ENCODE measurements around the gene JUP.

Gene JUP

DNA sequence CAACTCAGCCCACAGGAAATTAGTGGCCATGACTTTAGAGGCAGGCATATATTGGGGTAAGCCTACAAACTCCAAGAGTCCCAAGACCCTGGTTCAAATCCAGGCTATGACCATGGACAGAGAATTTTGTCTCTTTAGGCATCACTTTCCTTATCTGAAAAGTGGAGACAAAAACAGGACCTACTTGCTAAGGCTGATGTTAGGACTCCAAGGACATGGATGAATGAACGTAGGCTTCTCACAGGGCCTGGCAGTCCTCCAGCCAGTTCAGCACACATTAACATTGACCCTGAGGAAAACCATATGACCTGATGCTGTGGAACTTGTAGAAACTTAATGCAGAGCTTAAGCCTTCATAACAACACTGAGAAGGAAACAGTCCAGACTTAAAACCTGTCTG is 27.7 kb upstream of the JUP start:
- ATAC-seq = no peak
- TF ChIP-seq ZNF70 (CRISPR knock-in tag; IDR thresholded peaks at IDR 0.05) (no peak), ARNTL (CRISPR knock-in tag; IDR thresholded peaks at IDR 0.05; ENCODE audit: borderline replicate concordance, low read depth) (no peak), BACH2 (CRISPR knock-in tag; IDR thresholded peaks at IDR 0.05; ENCODE audit: borderline replicate concordance) (no peak), RARB (CRISPR knock-in tag; IDR thresholded peaks at IDR 0.05) (no peak), PPARA (CRISPR knock-in tag; IDR thresholded peaks at IDR 0.05; ENCODE audit: borderline replicate concordance) (no peak), CSDC2 (CRISPR knock-in tag; IDR thresholded peaks at IDR 0.05) (no peak), ISL1 (CRISPR knock-in tag; IDR thresholded peaks at IDR 0.05) (no peak), ZC3H10 (CRISPR knock-in tag; IDR thresholded peaks at IDR 0.05) (no peak), ZNF565 (CRISPR knock-in tag; conservative IDR thresholded peaks at IDR 0.05; ENCODE audit: low read depth) (no peak), PATZ1 (CRISPR knock-in tag; IDR thresholded peaks at IDR 0.05; ENCODE audit: borderline replicate concordance) (no peak), POU6F1 (CRISPR knock-in tag; IDR thresholded peaks at IDR 0.05; ENCODE audit: borderline replicate concordance, low read depth) (no peak), ESRRG (CRISPR knock-in tag; IDR thresholded peaks at IDR 0.05) (no peak), TCF4 (CRISPR knock-in tag; IDR thresholded peaks at IDR 0.05; ENCODE audit: borderline replicate concordance) (no peak), SNAI2 (CRISPR knock-in tag; IDR thresholded peaks at IDR 0.05) (no peak), ZNF8 (CRISPR knock-in tag; IDR thresholded peaks at IDR 0.05) (no peak)
- TF ChIP-seq, protein P1, sequence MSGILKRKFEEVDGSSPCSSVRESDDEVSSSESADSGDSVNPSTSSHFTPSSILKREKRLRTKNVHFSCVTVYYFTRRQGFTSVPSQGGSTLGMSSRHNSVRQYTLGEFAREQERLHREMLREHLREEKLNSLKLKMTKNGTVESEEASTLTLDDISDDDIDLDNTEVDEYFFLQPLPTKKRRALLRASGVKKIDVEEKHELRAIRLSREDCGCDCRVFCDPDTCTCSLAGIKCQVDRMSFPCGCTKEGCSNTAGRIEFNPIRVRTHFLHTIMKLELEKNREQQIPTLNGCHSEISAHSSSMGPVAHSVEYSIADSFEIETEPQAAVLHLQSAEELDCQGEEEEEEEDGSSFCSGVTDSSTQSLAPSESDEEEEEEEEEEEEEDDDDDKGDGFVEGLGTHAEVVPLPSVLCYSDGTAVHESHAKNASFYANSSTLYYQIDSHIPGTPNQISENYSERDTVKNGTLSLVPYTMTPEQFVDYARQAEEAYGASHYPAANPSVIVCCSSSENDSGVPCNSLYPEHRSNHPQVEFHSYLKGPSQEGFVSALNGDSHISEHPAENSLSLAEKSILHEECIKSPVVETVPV (CRISPR knock-in tag; IDR thresholded peaks at IDR 0.05) = no peak

DNA sequence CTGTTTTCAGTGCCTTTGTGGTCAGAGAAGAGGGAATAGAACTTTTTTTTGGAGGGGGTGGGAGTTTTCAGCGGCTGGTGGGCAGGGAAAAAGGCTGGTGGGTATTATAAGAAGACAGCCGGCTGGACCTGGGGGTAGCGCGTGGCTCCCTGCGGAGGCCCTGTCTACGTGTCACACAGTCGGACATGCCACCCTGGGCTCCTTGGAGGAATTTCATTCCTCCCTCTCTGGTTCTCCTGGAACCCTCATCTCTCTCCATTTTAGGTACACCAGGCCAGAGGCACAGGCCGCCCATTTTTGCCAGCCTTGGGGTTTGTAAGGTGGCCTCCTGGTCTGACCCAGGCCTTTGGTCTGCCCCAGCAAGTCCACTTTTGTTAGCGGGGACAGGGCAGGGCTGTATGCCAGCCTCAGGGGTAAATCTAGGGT is 27.2 kb upstream of the JUP start:
- TF ChIP-seq GLIS3 (CRISPR knock-in tag; IDR thresholded peaks at IDR 0.05) (no peak), ZNF70 (CRISPR knock-in tag; IDR thresholded peaks at IDR 0.05) (no peak), ARNTL (CRISPR knock-in tag; IDR thresholded peaks at IDR 0.05; ENCODE audit: borderline replicate concordance, low read depth) (no peak), PATZ1 (CRISPR knock-in tag; IDR thresholded peaks at IDR 0.05; ENCODE audit: borderline replicate concordance) (no peak), ZFP30 (CRISPR knock-in tag; IDR thresholded peaks at IDR 0.05) (no peak), ISL1 (CRISPR knock-in tag; IDR thresholded peaks at IDR 0.05) (no peak), OSR1 (CRISPR knock-in tag; IDR thresholded peaks at IDR 0.05) (no peak), ZNF8 (CRISPR knock-in tag; IDR thresholded peaks at IDR 0.05) (no peak), ZC3H10 (CRISPR knock-in tag; IDR thresholded peaks at IDR 0.05) (no peak)
- TF ChIP-seq, protein P1 (CRISPR knock-in tag; IDR thresholded peaks at IDR 0.05) = no peak
- ATAC-seq = no peak

DNA sequence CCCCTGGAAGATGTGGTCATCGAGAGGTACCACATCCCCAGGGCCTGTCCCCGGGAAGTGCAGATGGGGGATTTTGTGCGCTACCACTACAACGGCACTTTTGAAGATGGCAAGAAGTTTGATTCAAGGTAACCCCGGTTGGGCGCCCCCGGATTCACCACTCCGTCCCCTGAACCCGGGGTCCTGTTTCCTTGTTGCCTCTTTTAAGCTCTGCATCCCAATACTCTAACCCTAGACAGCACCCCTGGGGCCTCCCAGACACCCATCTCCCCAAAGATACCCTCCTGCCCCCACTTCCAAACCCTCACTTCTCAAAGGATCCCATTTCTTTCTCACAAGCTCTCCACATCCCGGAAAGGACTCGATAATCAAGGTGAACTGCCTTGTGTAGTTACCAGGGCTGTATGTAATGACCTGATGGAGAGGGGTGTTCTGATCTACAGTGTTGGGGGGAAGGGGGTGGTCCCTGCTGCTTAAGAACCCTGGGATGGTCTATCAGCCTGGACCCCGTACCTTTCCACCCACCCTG is 26.7 kb upstream of the JUP start:
- TF ChIP-seq CSDC2 (CRISPR knock-in tag; IDR thresholded peaks at IDR 0.05) (no peak), PPARA (CRISPR knock-in tag; IDR thresholded peaks at IDR 0.05; ENCODE audit: borderline replicate concordance) (no peak), BACH2 (CRISPR knock-in tag; IDR thresholded peaks at IDR 0.05; ENCODE audit: borderline replicate concordance) (no peak), GLIS3 (CRISPR knock-in tag; IDR thresholded peaks at IDR 0.05) (no peak), ESRRG (CRISPR knock-in tag; IDR thresholded peaks at IDR 0.05) (no peak), ZFP30 (CRISPR knock-in tag; IDR thresholded peaks at IDR 0.05) (no peak), ZNF70 (CRISPR knock-in tag; IDR thresholded peaks at IDR 0.05) (no peak), PATZ1 (CRISPR knock-in tag; IDR thresholded peaks at IDR 0.05; ENCODE audit: borderline replicate concordance) (no peak), TSHZ2 (CRISPR knock-in tag; IDR thresholded peaks at IDR 0.05) (no peak), RARB (CRISPR knock-in tag; IDR thresholded peaks at IDR 0.05) (no peak), ZNF8 (CRISPR knock-in tag; IDR thresholded peaks at IDR 0.05) (no peak), POU6F1 (CRISPR knock-in tag; IDR thresholded peaks at IDR 0.05; ENCODE audit: borderline replicate concordance, low read depth) (no peak), TOX (CRISPR knock-in tag; IDR thresholded peaks at IDR 0.05; ENCODE audit: borderline replicate concordance) (no peak)
- peak; percentile 9 for ATAC-seq
